DMS153 treated with DMSO at 0.1 percent for 48 hours (cell line): ENCODE results near the gene TBC1D5.
"Not testable (repeated sequence)": the region's sequence is repeated elsewhere in the genome, so short reads cannot be mapped to it uniquely, and the experiment has no call there.

Experiments
- DNase-seq: peaks from one replicate; lab custom pipeline; 2025; ENCODE audit not compliant: unreplicated experiment; lab: John Stamatoyannopoulos, UW

The TBC1D5 gene

DNA sequence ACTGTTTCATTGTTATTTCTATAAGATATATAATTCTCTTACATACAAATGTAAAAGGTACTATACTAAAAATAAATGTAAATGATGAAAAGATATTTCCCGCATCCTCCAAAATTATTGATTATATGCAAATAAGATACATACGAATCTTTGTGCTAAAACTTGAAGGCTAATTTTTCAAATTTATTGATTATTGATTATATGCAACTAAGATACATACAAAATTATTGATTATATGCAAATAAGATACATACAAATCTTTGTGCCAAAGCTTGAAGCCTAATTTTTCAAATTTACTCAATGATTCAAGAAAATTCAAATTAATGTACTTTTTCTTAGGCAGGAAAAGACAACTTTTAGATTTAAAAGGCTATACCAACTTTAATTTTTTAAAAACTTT is 319.8 kb downstream of the TBC1D5 start:
- DNase-seq: no peak

DNA sequence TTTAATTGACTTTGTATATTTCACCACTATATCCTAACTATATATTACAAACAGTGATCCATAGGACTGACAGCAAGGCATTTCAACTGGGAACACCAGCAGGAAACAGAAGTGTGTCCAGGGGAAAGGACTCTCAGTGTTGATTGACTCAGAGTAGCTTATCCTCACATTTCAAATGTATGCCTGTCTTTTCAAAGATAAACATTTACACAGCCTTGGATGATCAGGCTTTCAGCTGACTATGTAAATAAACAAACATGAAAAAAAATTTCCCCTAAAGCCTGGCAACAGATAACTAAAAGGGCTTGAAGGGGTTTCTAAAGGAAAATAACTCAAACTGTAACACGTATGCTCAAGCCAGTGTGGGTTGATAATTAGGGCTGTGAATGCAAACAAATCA is 321.8 kb downstream of the TBC1D5 start:
- DNase-seq: no peak

DNA sequence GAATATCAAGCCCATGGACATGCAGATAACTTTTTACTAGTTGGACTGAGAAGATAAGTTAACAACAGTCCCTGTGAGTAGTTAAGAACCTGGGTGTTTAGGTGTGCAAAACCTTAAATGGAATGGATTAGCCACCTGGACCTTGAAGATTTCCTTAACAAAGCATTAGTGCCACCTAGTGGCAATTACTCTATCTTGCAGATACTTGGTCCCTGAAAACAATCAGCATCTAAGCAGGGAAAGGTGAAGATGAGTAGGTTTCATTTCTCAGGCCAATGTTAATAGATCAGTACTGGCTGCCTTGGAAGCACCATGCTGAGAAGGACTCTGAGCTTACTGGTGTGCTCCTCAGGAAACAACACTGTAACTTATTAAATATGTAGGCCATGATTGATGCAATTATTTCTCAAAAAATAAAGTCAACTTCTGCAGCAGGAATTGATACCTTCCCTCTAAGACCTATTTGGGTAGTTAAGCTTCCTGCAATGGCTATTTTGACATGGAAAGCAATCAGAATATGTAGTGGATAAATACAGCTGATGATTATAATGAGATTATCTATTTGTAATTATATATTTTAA is 329.4 kb downstream of the TBC1D5 start:
- no peak for DNase-seq

DNA sequence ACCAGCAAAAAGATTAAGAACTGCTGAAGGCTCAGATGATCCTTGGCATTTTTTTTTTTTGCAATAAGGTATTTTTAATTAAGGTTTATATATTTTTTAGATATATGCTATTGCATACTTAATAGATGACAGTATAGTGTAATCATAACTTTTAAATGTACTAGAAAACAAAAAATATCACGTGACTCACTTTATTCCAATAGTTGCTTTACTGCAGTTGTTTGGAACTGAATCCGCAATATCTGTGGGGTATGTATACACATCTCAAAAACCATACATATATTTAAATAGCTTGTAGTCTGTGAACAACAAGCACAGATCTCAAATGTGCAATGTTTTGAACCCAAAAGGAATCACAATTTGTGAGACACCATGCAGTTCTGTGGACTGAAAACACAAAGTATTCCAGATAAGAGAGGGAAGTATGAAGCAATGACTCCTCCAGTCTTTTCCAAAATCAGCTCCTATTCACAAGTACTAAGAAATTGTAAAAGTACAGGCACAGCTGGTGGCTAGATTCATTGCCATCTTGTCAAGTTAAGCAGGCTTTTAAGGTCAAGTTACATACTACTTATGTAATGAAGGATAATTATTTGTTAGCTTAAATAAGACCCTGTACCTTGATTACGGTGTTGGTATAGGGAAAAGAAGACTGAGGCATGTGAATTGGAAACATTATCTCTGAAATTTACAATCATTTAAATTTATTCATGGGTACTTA is 331.1 kb downstream of the TBC1D5 start:
- DNase-seq: no peak

DNA sequence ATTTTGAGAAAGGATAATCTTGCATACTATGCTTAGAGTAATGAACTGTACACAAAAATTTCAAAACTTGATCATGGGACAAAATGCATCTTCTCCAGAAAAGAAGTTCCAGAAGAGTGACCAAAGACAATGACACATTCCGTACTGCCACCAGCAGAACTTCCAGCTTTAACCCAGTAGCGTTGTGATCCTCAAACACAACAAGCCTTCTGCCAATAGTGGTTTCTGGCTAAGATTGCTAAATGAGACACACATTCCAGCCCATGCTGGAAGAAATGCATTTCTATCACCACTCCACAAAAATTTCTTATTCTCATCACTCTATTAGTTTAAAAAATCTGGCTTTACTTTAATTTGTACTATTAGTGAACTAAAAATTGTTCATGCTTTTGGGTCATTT is 334.9 kb downstream of the TBC1D5 start:
- no peak for DNase-seq

DNA sequence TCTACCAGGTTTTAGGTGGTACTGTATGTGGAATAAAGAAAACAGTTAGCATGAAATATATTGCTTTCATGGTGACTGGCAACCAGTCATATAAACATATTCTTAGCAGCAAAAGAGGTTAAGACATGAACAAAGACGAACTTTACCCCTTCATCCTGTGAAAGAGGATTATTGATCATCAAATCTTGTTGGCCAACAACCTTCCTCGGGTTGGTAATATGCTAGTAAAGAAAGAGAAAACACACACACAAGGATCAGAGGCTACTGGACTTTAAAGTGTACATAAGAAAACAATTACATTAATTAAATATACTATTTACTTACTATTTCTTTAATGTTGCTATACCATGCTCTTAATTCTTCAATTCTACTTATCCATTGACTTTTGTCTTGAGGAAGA is 337.9 kb downstream of the TBC1D5 start:
- no peak for DNase-seq

DNA sequence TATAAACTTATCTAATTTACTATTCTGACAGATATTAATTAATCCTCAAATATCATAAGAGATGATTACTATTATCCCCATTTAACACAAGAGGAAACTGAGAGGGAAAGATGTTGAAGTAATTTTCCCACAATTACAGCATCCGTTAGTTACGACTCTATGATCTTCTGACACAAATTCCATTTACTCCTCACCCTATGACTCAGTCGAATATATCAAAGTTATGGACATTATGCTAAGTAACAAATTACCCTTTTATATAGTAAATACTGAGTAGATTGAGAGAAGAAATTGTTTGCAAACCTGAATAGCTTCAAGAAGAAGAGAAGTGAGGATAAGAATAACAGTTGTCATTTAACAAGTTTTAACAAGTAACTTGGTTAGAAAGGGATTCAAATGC is 340.0 kb downstream of the TBC1D5 start:
- DNase-seq: no peak

DNA sequence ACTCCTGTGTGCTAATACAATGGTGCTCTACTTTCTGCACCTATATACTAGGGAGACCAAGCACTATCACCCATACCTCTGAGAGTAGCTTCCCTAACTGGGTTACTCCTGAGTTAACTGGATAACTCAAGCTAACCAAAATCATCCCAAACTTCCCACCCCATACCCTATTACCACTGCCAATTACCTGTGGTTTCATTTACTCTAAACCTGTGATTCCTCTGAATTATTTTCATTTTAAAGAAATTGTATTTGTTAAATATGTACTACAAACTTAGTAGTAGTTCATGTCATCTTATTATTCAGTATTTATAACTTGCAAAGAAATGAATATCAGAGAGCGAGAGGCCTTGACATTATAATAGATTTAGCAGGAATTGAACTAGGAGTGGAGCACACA is 340.5 kb downstream of the TBC1D5 start:
- DNase-seq: no peak

DNA sequence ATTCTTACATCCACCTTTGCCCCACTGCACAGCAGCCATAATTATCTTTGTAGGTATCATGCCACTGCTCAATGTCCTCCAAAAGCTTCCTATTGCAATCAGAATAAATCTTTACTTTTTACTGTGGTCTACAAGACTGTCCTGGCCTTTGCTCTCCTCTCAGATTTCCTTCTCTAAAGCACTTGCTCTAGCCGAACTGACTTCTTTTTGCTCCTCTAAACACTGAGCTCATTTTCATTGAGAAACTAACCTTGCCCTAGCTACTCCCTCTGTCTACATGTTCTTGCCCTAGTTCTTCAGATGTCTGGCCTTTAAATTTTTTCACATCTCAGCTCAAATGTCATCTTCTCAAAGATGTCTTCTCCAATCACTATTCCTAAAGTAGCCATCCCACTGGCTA is 342.8 kb downstream of the TBC1D5 start:
- no peak for DNase-seq

DNA sequence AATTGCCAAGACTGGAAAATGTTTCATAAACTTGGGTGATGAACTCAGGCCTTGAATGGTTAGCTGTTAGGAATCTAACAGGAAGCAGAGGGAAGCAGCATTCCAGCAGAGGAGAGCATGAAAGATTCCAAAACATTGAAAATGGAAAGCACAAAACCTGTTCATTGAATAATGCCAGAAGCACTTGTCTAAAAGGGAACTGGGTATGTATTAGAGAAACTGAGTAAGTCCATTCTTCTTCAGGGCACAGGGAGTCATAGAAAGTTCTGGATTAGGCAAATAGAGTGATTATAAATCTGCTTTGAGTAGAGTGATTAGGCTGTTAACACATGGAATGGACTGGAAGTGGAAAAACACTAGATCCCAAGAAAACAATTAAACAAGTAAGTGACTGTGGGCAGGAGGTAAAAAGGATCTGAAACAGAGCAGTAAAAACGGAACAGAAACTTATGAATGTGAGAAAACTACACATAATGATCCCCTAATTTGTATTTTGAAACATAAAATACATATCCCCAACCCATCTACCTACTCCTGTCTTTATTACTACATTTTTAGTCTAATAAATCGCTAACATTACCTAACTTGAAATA is 343.4 kb downstream of the TBC1D5 start:
- no peak for DNase-seq

DNA sequence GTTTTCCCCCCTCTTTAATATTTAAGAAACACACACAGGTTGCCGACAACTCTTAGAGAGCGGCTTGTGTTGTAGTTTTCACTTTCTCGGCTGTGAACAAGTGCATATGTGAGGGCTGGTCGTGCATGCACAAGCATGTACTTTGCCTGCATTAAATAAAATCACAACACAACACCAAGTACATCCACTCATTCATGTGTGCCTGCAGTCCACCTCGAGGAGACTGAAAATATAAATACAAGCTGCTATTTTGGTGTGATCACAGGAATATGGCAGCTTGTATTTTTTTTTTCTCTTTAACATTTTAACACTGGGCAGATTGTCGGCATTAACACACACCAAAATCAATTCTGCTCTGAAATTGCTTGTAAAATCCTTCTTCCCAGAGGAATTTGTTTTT is 346.4 kb downstream of the TBC1D5 start:
- no peak for DNase-seq

DNA sequence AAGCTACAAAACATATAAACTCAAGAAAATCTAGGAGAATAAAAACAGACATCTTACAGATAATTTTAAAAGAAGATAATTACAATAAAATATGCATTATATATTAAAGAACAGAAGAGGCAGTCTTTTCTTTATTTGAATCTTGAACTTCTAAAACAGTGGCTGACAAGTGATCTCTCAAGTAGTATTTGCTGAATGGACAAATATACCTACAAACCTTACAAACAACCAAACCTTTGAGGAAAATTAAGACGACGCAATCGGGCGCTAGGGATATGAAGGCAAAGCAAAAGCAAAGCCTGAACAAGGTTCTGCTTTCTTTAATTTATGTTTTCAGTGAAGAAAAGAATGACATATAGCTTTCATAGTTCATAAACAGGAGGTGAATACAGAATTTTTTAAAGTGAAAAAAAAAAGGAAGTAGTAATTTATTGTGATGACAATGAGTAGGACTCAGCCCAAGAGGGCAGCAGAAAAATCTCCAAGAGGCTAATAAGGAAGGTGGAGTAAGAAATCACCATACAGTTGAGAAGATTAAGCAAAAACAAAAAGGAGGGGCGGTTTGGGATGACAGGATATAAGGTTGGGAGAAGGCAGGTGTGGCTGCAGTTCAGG is 347.8 kb downstream of the TBC1D5 start:
- no peak for DNase-seq

DNA sequence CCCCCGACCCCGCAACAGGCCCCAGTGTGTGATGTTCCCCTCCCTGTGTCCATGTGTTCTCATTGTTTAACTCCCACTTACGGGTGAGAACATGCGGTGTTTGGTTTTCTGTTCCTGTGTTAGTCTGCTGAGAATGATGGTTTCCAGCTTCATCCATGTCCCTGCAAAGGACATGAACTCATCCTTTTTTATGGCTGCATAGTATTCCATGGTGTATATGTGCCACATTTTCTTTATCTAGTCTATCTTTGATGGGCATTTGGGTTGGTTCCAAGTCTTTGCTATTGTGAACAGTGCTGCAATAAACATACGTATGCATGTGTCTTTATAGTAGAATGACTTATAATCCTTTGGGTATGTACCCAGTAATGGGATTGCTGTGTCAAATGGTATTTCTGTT is 349.9 kb downstream of the TBC1D5 start:
- not testable (repeated sequence) for DNase-seq

DNA sequence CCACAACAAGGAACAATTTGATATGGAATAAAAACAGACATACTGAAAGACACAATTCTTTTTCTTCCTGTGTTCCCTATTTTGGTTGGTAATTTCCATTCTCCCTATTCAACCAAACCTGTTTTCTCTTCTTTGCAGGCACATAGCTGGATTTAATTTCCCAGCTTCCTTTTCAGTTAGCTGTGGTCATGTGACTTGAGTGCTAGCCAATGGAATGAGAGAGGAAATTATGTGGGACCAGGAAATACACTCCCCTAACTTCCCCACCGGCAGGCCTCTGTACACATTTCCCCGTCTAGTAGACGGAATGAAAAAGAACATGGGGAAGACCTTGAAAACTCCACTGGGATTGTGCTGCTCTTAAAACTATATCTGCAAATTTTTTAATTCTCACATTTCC is 351.6 kb downstream of the TBC1D5 start:
- no peak for DNase-seq

DNA sequence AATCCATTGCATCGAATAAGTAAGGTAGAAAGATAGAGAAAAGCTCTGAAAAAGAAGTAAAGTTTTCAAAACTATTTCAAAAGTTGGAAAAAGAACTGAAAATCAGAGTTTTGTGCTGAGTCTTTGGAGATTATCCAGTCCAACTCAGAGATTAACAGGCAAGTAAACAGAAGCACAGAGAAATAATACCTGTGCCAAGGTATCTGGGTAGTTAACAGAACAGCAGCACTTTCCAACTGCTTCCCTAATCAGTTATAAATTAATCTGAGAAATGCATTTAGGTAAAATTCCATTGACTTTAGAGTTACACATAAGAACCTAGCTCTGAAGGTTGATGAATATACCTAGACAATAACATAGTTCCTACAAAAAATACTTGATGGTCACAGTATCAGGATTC is 355.3 kb downstream of the TBC1D5 start:
- no peak for DNase-seq

DNA sequence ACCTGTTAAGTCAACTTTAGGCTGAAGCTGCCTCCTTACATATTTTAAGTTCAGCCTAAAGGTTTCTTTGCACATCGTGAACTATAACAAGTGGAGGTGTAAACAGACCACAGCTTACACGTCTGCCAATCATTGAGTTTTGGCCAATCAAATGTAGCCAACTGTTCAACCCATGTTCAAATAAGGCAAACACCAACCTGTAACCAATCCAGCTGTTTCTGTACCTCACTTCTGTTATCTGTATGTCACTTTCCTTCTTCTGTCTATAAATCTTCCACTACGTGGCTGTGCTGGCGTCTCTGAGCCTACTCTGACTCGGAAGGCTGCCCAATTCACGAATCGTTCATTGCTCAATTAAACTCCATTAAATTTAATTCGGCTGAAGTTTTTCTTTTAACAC is 356.0 kb downstream of the TBC1D5 start:
- no peak for DNase-seq

DNA sequence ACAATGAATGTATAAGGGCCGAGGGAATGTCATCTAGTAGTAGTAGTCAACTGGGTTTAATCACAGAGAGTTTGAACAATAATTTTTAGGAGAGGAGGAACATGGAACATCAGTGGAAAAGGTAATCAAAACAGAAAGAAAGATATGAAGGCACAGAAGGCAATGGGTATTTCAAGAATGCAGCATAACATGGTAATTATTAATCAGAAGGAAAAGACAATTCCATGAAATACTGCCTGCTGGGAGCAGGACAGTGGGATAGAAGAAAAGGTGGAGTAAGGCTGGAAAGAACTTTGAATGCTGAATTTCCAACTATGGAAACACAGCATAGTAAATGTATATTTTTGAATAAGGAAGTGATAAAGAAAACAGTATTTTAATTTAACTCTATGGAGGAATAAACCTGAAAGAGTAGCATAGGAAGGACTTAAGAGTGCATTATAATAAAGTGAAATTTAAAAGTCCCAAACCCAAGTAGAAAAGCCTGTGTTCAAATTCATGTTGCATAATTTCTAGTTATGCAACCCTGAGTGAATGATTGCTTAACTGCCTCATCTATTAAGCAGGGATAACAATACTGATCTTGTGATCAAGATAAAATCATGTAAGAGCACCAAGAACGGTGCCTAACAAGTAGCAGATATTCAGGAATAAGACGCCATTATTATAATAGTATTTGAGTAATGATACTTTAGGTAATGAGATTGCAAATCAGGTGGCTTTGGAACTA is 357.7 kb downstream of the TBC1D5 start:
- DNase-seq: no peak

DNA sequence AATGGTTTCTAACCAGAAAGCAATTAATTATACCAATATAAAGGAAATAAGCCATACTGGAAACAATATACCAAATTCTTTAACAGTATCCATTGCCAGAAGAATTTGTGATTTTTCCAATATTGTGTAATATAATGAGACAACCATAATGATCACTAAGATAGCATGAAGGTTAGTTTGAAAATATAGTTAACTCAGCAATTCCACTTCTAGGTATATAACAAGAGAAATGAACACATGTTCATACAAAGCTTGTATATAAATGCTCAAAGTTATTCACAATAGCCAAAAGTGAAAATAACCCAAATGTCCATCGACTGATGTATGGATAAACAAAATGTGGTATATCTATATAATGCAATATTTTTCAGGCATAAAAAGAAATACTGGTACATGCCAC is 369.1 kb downstream of the TBC1D5 start:
- DNase-seq: no peak

DNA sequence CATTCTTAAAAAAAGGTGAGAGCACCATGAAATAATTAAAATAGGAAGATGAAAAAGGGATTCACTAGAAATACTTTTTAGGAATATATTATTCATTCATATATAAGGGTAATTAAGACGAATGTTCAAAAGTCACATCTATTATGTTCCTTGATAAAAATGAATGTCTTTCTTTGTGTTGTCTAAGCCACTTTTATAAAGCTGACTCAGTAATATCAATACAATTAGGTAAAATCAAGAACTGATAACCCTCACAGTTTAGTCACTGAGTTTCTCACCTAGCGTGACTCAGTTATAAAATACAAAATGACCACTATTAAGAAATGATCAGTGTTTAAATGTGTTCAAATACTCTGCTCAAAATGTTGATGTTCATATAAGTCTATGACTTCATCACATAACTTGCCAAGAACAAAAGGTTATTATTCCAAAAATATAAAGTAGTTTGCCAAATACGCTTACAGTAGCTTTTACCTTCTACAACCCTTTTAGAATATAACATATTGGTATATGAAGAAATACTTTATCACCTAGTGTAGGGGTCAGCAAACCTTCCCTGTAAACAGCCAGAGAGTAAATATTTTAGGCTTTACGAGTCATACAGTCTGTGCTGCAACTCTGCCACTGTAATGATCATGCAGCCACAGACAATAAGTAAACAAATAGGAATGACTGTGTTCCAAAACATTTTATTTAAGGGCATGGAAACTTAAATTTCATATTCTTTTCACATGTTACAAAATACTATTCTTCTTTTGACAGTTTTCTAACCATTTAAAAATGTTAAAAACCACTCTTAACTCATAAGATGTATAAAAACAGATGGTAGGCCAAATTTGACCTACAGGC is 369.8 kb downstream of the TBC1D5 start:
- no peak for DNase-seq

DNA sequence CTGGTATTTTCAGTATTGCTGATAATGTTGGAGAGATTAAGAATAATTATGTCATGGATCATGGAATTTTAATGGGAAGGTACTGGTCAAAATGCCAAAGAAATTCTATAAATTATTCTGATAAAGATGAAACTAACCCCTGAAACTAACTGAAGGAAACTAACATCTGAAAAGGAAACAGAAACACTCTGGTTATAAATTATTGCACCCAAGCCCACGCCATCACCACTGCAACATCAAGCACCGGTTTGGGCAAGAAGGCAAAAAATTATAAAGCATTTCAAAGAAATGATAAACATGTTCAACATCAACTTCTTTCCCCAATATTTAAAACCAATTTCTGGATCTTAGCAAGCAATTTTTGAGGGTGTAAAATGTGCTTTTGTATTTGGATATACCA is 372.5 kb downstream of the TBC1D5 start:
- no peak for DNase-seq

DNA sequence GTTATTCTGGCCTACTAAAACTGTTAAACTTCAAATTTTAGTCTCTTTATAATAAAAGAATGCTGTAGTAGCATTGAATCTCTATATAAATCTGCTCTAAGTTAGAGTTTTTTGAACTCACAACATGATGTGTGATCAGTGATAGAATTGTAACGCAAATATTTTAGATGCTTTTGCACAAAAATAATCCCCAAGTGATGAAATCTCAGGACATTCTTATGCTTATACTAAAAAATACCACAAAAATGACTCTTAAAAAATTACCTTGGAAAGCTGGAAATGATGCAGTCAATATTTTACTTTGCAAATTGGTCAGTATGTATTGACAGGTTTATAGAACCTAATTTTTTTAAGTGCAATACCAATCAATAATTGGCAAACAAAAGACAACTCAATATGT is 375.3 kb downstream of the TBC1D5 start:
- no peak for DNase-seq
